Myocyte (in vitro differentiated cells): ENCODE results near the gene SCGB1D2. TPM values are rescaled to one million over a fixed set of nuclear protein-coding genes. Genes with fewer than 3 reads are reported as not detected.
"Not testable (repeated sequence)": the region's sequence is repeated elsewhere in the genome, so short reads cannot be mapped to it uniquely, and the experiment has no call there.

ENCODE experiments used
- DNase-seq: peaks from one replicate; pipeline ENCODE4 v3.0.0-alpha.2; 2012; ENCODE audit warnings: low read depth
- polyA plus RNA-seq: library from polyadenylated mRNA; unstranded; fragments of >200 nt; gene quantifications from one replicate; pipeline ENCODE4 v1.2.1, GENCODE V29; 2012; ENCODE audit warnings: missing spikeins
- total RNA-seq: library from RNA; depleted of rRNA; stranded (reverse); fragments of >200 nt; gene quantifications from 2 replicates; pipeline ENCODE4 v1.2.3, GENCODE V29; 2014

SCGB1D2 gene, protein sequence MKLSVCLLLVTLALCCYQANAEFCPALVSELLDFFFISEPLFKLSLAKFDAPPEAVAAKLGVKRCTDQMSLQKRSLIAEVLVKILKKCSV
- not detected in 2 replicates for total RNA-seq
- polyA plus RNA-seq: not detected

GRCh38 chr11:62242021-62242420 lies at the start of gene SCGB1D2:
TSS of gene SCGB1D2 (plus strand) at chr11:62242239. CDS start at chr11:62242308, 69 bp downstream.
- DNase-seq: no peak

GRCh38 chr11:62193952-62194351 lies 48.1 kb upstream of the SCGB1D2 start:
- DNase-seq: peak; percentile 19

DNA sequence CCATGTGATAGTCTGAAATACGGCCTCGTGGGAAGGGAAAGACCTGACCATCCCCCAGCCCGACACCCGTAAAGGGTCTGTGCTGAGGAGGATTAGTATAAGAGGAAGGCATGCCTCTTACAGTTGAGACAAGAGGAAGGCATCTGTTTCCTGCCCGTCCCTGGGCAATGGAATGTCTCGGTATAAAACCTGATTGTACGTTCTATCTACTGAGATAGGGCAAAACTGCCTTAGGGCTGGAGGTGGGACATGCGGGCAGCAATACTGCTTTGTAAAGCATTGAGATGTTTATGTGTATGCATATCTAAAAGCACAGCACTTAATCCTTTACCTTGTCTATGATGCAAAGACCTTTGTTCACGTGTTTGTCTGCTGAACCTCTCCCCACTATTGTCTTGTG lies 47.0 kb upstream of the SCGB1D2 start:
- not testable (repeated sequence) for DNase-seq

DNA sequence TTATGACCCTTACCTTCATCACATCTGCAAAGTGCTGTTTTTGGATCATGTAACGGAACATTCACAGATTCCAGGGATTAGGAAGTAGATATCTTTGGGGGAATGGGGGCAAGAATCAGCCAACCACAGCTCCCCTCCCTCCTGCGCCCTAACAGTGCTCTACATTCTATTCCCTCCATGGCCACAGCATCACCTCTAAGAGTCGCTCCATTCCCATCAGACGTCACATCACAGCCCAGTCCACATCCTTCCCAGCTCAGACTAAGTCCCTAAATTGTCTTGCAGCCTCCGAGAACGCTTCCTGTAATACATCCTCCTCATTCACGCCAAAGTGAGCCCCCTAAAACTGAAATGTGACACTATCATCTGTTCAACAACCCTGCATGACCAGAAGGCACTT lies 46.1 kb upstream of the SCGB1D2 start:
- DNase-seq: no peak

DNA sequence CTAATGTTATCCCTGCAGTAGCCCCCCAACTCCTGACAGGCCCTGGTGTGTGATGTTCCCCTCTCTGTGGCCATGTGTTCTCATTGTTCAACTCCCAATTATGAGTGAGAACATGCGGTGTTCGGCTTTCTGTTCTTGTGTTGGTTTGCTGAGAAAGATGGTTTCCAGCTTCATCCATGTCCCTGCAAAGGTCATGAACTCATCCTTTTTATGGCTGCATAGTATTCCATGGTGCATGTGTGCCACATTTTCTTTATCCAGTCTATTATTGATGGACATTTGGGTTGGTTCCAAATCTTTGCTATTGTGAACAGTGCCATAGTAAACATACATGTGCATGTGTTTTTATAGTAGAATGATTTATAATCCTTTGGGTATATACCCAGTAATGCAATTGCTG lies 44.6 kb upstream of the SCGB1D2 start:
- DNase-seq: not testable (repeated sequence)

DNA sequence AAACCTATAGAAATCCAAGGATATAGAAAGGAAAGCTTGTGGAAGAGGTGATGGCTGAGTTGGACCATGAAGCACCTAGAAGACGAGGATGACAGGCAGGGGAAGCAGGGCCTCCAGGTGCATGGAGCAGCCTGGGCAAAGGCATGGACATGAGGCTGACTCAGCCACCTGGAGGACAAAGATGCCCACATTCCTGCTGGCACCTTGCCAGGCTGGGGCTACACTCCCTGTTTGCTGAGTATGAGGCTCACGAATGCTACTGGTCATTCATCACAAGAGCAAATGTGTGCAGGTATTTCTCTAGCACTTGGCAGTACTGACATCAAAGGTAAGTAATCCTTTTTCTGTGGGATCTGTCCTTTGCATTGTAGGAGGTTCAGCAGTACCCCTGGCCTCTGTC lies 40.7 kb upstream of the SCGB1D2 start:
- DNase-seq: no peak

- DNase-seq: no peak
Observed at GRCh38 chr11:62202910-62203309, 39.1 kb upstream of the SCGB1D2 start.

DNA sequence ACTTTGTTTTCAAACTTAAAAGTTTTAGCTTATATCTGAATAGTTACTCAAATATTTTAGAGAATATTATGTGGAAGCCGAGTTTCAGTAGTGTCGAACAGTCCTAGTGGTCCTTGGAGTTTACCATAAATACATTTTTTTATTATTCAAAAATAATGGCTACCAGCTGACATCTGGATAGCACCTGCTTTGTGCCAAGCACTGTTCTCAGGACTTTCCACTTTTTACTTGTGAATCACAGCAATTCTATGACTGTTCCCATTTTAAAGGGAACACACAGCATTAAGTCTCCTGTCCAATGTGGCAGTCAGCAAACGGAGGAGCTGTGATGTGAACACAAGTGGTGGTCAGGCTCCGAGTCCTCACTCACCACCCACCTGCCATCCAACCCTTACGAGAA lies 37.6 kb upstream of the SCGB1D2 start:
- DNase-seq: no peak

DNA sequence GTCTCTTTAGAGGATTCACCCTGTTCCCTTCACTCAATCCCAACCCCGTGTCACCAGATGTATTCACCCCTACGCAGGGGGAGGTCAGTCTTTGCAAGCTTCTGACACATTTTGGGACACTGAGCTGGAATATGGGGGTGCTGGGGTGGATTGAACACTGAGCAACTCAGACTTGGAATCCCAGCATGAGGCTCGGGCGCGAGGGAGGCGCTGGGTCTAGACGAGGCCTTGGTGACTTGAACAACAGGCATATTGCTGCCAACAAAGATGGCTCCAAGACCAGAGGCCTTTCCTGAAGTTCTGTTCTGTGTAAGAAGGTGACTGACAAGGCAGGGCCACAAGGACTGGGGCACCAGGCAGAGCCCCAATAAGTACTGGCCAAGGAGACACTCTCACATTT lies 36.6 kb upstream of the SCGB1D2 start:
- no peak for DNase-seq

- DNase-seq: not testable (repeated sequence)
Observed at GRCh38 chr11:62206276-62207066, 35.6 kb upstream of the SCGB1D2 start.

DNA sequence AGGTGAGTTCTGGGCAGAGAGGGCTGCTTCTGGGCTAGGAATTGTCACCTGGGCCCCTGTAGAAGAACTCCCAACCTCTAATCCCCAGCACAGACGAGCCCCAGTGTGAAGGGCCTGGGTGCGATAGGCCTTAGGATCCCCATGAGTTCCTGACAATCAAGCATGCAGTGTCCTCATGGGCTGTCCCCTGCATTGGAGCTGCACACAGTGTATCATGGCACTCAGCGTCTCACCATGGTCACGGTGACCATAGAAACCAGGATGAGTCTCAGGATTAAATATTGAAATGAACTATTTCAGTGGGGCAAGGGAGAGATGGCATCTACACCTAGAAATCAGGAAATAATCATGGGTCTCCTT lies 33.3 kb upstream of the SCGB1D2 start:
- DNase-seq: no peak

- DNase-seq: peak; percentile 19
Observed at GRCh38 chr11:62217191-62217748, 24.8 kb upstream of the SCGB1D2 start.

DNA sequence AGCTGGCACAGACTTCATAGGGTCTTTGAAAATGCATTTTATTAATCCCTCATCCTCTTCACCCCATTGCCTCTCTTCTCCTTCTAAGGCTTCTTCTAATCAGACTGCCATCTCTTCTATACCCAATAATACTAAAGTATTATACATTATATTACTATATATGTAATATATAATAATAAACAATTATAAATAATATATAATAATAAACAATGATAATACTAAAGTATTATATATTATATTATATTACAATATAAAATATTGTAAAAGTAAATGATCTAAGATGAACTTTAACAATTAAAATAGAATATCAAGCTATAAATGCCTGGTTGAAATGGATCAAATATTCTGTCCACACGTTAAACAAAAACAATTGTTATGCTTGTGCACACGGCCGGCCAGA lies 20.5 kb upstream of the SCGB1D2 start:
- no peak for DNase-seq

DNA sequence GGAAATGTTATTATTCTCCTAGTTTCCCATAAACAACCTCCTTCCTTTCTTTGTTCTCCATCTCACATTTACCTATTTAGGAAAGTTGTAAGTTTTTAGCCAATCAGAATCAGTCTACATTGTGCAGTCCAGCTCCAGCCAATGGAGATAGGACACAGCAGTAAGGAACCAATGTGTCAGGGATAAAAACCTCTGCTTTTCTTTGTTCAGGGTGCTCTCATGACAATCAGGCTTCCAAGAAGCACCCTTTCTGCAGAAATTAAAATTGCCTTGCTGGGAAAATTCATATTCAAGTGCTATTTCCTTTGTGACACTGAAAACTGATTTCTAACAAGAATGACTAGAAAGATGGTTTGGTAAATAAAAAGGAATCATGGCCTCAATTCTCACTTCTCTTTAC lies 18.9 kb upstream of the SCGB1D2 start:
- peak; percentile 4 for DNase-seq

GRCh38 chr11:62233730-62234129 lies 8.3 kb upstream of the SCGB1D2 start:
- no peak for DNase-seq

- no peak for DNase-seq
Observed at GRCh38 chr11:62236187-62236586, 5.9 kb upstream of the SCGB1D2 start.

- DNase-seq: no peak
Observed at GRCh38 chr11:62237499-62237898, 4.5 kb upstream of the SCGB1D2 start.

GRCh38 chr11:62238151-62238550 lies 3.9 kb upstream of the SCGB1D2 start:
- DNase-seq: no peak

- no peak for DNase-seq
Observed at GRCh38 chr11:62241095-62241494, 944 bp upstream of the SCGB1D2 start.

DNA sequence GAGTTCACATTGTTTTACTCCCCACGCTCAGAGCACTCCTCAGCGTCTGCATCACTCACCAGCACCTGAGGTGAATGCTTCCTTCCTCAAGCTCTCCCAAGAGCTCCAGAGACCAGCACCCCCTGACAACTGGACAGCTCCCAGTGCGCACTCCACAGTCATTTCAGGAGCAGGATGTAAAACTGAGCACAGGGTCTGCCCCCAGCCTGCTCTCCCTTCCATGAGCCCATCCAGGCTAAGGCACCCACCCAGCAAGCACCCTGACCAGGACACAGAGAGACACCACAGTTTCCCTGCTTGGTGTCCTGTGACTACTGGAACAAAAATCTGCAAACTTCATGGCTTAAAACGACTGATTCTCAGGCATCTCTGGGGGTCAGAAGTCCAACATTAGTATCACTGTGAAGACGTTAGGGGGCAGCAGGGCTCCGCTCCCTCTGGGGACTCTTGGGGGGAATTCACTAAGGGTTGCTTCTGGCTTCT lies 3.3 kb downstream of the SCGB1D2 start:
- peak; percentile 51 for DNase-seq

- no peak for DNase-seq
Observed at GRCh38 chr11:62251698-62252097, 9.7 kb downstream of the SCGB1D2 start.

DNA sequence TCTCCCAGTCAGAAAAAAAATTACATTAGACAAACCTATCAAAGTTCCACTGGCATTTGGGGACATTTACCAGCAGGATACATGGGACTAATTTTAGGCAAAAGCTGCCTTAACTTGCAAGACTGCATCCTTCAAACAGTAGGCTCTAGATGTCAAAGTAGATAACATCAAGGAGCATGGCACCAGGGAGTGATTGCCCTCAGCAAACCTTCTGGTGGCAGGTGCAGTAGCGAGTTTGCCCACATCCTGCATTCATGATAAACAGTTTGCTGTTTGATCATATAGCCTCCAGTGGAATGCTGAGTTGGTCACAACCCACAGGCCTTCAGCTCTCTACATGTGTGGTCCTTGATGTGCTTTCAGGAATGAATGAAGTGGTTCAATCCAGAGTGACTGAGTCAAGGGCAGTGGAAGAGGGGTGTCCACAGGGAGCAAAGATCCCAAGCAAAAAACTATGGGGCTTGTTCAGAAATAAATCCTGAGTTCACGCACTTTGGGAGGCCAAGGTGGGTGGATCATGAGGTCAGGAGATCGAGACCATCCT lies 12.0 kb downstream of the SCGB1D2 start:
- DNase-seq: no peak
